NCI-H1436 (cell line): Measurements from ENCODE around the gene MAGED2.
"Not testable (repeated sequence)": the region's sequence is repeated elsewhere in the genome, so short reads cannot be mapped to it uniquely, and the experiment has no call there.

Experiments
- DNase-seq: peaks from one replicate; lab custom pipeline; 2025; lab: John Stamatoyannopoulos, UW

The MAGED2 gene

DNA sequence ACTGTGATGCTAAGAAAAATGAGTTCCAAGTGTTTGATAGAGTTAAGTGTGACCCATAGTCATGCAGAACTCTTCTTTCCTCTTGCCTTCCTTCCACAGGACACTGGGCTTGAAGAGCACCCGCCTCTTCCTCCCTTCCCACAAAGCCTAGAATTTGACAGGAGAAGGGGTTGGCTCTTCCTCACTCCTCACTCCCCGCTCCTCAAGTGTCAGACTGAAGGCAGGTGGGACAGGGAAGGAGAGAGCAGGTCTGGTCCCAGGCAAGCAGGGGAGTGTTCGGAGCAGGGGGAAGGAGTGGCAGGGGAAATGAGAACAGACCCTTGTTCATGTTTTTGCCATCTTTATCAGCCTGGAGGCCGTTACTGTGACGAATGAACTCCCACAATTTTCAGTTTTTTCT, 10.7 kb downstream of the MAGED2 start:
- DNase-seq = no peak

DNA sequence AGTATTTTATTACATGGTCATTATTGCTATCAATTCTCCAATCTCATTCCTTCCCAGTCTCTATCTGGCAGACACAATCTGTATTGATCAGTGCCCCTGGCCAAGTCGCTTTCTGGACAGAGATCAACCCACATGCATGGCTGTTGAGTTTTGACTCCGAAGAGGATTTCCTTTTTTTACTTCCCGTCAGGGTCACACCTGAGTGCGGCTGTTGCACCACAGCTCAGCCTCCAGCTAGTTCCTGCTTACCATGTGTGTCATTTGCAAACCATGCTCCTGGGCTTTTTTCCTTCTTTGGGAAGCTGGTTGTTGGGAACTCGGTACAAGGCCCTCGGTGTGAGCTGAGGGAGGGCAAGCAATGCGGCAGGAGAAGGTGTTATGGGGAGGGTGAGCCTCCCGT, 11.7 kb downstream of the MAGED2 start:
- no peak for DNase-seq

DNA sequence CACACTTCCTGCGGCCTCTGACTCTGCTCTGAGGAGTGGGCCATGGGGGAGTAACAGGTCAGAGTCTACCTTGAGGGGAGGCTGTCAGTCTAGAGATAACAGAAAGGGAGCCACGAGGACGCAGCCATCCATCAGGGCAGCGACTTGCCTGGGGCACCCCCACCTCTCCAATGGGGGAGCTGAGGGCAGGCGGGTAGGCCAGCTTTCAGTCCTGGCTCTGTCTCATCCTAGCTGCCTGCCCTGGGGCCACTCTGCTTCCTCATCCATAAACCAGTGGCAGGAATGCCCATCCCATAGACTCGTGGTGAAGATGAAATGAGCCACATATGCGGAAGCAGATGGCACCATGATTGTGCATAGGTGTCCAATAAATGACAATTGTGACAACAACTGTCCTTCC, 13.2 kb downstream of the MAGED2 start:
- DNase-seq = no peak

DNA sequence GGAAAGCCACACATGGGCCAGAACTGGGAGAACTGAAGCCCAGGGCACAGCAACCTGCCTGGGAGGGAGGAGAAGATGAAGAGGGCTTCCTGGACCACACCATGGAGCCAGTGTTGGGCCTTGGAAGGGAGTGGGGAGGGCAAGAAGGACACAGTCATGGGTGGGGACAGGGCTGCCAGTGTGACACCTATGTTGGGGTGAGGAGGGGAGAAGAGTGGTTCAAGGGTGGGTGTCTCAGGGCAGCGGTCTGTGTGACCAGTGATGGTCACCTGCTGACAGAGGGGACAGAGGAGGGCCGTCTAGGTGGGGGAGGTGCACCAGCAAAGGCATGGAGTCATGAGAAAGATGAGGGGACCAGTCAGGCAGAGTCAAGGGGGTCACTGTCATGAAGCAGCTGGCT, 13.8 kb downstream of the MAGED2 start:
- DNase-seq = no peak

DNA sequence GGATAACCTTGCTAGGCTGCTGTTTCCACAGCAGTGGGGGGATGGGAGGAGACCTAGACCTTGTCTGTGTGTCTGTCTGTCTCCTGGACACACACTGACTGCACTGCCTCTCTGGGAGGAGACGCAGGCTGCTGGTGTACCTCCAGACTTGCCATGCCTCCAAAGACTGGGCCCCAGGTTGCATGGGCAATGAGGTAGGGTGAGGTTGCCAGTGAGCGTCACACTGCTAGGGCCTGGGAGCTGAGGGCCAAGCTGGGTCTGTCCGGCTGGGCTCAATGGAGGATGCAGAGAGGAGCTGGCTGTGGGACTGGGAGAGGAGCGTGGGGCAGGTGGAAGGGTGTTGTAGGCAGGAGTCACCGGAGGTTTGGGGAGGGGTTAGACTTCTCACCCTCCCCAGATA, 16.6 kb downstream of the MAGED2 start:
- DNase-seq = no peak

DNA sequence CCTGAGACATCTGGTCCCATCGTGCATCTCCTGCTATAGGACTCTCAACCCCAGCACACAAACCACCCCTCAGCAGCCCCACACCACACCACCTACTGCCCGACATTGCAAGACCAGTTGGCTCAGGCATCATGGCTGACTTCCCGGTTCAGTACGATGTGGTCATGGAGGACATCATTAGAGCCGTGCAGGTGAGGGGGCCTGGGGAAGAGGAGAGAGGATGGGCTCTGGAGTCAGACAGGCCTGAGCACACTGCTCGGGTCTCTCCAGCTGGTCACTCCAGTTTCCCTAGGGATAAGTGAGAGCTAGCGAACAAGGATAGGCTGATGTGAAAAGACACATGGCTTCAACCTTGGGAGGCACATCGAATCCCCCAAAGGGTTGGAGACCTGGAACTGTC, 17.2 kb downstream of the MAGED2 start:
- no peak for DNase-seq

DNA sequence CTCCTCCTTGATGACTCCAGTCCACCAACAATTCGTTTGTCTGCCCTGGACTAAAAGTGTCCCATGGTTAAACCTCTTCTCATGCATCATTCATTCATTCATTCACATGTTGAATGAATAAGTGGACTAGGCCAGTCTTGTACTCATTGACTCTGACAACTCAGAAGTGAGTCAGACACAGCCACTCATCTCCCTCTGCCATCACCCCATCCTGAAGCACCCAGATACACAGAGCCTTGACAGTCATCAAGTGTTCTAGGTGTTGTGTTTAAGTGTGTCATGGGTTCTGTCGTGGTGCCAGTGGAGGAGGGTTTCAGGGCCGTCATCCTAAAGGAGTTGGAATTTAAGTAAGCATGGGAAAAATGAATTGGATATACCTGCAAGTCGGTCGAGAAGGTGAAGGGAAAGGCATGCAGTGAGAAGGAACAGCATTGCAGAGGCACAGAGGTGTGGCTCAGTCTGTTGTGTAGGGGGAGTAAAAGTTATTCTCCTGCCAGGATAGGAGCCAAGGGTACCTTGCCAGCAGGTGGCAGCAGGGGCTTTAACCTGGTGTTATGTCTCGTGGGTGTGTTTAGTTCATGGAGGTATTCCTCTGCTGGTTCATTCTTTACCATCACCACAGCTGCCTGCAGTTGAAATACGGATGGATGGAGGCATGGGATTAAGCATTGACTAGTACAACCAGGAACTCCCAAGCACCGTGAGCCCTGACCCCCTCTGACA, 18.3 kb downstream of the MAGED2 start:
- DNase-seq = no peak

DNA sequence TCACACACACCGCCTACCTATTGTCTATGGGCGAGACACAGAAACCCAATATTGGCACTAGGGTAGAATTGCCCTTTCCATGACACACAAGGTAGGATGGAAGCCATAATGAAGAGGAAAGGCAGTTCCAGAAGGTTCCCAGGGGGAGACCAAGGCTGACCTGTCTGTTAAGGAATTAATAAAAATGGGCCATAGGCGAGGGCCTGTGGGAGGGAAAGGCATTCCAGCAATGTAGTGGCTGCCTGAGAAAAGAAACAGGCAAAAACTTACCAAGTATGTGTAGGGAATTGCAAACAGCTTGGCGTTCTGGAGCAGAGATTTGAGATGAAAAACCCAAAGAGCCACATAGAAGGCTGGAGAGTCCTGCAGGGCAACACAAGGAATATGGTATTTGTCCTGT, 19.1 kb downstream of the MAGED2 start:
- no peak for DNase-seq

DNA sequence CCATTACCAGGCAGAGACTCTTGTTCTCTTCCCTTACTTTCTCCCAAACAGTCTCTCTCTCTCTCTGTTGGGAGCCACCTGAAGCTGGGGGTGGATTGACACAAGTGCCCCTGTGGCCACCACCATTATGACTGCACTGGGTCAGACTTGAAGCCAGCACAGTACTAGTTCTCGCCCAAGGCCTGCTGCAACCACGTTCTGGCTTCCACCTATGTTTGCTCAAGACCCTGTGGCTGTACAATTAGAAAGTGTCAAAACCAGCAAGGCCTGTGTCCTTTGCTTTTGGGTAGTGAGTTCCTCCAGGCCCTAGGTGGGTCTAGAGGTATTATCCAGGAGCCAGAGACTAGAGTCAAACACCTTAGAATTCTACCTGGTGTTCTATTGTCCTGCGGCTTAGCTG, 31.0 kb downstream of the MAGED2 start:
- DNase-seq = no peak

DNA sequence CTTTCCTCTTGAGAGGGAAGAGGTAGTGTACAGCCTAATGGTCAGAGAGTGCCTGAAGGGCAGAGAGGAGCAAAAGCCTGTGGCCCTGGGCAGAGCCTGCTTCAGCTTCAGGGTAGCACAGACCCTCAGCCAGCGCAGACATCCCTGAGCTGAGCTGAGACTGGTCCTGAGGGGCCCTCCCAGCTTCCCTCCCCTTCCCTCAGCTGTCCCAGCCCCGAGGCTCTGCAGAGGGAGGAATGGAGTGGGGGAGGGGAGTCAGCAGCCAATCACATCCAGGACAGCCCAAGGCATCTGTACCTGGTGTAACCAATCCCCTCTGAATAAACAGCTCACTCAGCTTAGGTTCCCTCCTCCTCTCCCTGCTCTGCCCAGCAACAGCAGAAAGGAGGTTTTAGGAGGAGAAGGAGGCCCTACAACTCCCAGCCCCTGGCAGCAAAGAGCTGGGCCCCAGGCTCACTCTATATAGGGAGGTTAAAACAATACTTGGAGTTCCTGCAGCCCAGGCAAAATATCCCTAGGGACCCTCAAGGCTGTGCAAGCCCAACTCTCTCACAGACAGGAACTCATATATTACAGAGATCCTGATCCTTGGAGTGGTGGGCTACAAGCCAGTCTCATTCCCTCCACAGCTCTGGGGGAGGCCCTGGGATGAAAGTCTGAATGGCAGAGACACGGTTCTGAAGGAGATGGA, 33.8 kb downstream of the MAGED2 start:
- DNase-seq = peak; percentile 45

DNA sequence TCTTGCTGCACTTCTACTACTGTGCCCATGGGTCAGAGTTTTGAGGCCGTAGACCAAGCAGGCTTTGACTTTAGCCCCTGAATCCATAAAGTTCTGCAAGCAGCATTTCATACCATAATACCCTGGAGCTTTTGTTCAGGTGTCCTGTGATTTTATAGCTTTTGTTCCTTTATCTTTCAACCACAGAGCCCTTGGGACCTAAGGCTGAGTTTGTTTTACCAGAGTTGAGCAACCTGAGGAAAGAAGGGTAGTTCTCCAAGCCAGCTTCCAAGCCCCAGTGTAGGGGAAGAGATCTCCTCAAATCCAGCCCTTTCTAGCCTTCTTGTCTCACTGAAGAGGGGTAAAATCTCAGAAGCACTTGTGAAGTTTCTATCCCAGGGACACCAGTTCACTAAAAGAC, 35.1 kb downstream of the MAGED2 start:
- DNase-seq = no peak

DNA sequence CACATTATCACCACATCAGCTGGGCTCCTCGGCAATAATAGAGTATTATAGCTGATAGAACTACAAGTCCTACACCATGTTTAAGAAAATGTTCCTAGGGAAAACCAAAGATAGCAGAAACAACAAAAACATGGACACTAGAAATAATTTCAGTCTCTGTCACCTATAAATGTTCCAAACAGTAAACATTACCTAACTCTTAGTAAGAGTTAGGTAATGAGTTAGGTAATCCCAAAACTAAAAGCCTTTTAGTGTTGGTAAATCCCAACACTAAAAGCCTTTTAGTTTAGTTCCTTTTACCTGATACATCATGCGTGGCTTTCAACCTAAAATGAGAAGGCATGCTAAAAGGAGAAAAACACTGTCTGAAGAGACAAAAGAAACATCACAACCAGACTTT, 35.5 kb downstream of the MAGED2 start:
- DNase-seq = no peak

DNA sequence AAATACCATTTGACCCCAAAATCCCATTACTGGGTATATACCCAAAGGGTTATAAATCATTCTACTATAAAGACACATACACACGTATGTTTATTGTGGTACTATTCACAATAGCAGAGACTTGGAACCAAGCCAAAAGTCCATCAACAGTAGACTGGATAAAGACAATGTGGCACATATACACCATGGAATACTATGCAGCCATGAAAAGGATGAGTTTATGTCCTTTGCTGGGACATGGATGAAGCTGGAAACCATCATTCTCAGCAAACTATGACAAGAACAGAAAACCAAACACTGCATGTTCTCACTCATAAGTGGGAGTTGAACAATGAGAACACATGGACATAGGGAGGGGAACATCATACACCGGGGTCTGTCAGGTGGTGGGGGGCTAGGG, 40.2 kb downstream of the MAGED2 start:
- DNase-seq = not testable (repeated sequence)

DNA sequence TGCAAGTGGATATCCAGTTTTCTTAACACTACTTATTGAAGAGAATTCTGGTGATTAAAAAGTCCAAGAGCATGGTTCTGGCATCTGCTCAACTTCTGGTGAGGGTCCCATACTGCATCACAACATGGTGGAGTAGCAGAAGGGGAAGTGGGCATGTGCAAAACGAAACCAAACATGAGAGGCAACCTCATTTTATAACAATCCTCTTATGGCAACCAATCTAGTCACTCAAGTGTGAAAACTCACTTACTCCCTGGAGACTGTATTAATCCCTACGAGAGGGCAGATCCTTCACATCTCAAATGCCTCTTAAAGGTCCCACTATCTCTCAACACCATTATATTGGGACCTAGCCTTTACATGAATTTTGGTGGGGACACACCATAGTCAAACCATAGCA, 57.7 kb downstream of the MAGED2 start:
- DNase-seq = peak; percentile 33
